Uterus (tissue), 4 donors: ENCODE results near the gene FAM81B. TPM values are rescaled to one million over a fixed set of nuclear protein-coding genes. Genes with fewer than 3 reads are reported as not detected.

Source experiments
- DNase-seq, 2 donors: peaks; one replicate each; pipeline ENCODE4 v3.0.0-alpha.2; 2019 to 2020
- H3K27ac ChIP-seq, 2 donors: fragments of 200-600 bp; sonication (generic); 1 replicate in 1 of 2; 2 replicates in 1 of 2; pipeline ENCODE4 v1.5.1; 2016 to 2018
- H3K27me3 ChIP-seq, 2 donors: fragments of 200-600 bp; sonication (generic); one replicate each; pipeline ENCODE4 v1.5.1; 2018 to 2019; ENCODE audit warnings: control low read depth in 1 of 2
- H3K36me3 ChIP-seq, 2 donors: fragments of 200-600 bp; sonication (generic); one replicate each; pipeline ENCODE4 v1.5.1; 2019; ENCODE audit warnings: control low read depth in 1 of 2
- H3K4me1 ChIP-seq, 2 donors: fragments of 200-600 bp; sonication (generic); one replicate each; pipeline ENCODE4 v1.5.1; 2018 to 2019; ENCODE audit warnings: control low read depth in 1 of 2
- H3K4me3 ChIP-seq, 2 donors: fragments of 200-600 bp; sonication (generic); 1 replicate in 1 of 2; 2 replicates in 1 of 2; pipeline ENCODE4 v1.5.1; 2018 to 2019; ENCODE audit warnings: mild to moderate bottlenecking in 1 of 2
- H3K9me3 ChIP-seq, 2 donors: fragments of 200-600 bp; sonication (generic); one replicate each; pipeline ENCODE4 v1.5.1; 2019; ENCODE audit warnings: control low read depth in 1 of 2
- CTCF ChIP-seq, 4 experiments: fragments of 200-600 bp in 2 of 4; fragments of 450-650 bp in 2 of 4; sonication (generic) in 2 of 4; IDR thresholded peaks; one replicate each; pipeline ENCODE4 v1.5.1; 2016 to 2019; ENCODE audit warnings: antibody characterized with exemption in 4 of 4, mild to moderate bottlenecking in 2 of 4, moderate library complexity in 1 of 4
- POLR2A ChIP-seq, 2 donors: fragments of 450-650 bp; IDR thresholded peaks; one replicate each; pipeline ENCODE4 v1.6.1; 2016; ENCODE audit warnings: antibody characterized with exemption in 2 of 2, mild to moderate bottlenecking in 1 of 2, moderate library complexity in 1 of 2
- intact Hi-C: fragments of 100-400 bp; cut with DNase I; formaldehyde crosslinking; loops from one replicate; pipeline ENCODE4 v1.15.1; 2023; ENCODE audit warnings: low total_unique reads
- total RNA-seq, 4 donors: library from RNA; depleted of rRNA in 3 of 4; stranded (reverse); fragments of >200 nt in 3 of 4; gene quantifications; one replicate each; pipeline versions ENCODE4 v1.1.0 to v1.2.4, GENCODE V29; 2014 to 2023
- donor health status: DM: yes; HTN: yes; CAD: no.

FAM81B gene
- total RNA-seq, 4 donors from 2014 or later = 6.5 TPM; not detected in 3

DNA sequence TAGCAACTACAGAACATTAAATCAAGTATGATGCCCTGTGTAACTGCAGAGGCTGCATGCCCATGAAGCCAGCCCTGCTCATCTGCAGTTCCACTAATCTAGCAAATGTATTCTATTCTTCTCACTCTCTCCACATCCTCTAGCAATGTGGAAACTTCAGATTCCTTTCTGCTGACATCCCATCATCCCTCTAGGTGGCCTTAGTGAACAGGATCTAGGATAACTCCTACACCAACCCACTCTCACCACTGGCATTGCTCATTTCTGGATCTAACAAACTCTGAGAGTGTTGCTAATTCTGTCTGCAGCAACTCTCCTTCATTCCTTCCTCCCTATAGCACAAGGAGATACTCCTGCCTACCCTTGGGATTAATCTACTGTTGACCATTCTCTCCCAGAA lies 80.8 kb downstream of the FAM81B start:
- Histone ChIP-seq H3K27ac (no peak overlapping the region), H3K36me3 (no peaks in the 10 kb centered on the region), H3K4me3 (no peak overlapping the region), H3K9me3 (no peaks in the 10 kb centered on the region), H3K27me3 (no peaks in the 10 kb centered on the region), H3K4me1 (no peaks in the 10 kb centered on the region)
- TF ChIP-seq CTCF (IDR thresholded peaks at IDR 0.05) (no peak), POLR2A (IDR thresholded peaks at IDR 0.05) (no peak)
- no peak for DNase-seq
- intact Hi-C loops = no loop called here

DNA sequence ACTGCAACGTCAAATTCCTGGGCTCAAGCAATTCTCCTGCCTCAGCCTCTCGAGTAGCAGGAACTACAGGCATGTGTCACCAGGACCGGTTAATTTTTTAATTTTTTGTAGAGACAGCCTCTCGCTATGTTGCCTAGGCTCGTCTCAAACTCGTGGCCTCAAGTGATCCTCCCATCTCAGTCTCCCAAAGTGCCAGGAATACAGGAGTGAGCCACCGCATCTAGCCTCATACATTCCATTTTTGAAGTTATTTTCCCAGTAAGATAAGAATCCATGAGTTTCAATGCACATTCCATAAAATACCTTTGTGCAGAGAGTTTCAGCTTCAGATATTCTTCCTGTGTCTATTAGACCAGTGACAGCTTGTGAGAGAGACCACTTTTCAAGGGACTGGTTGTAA lies 93.3 kb downstream of the FAM81B start:
- intact Hi-C loops = no loop called here
- Histone ChIP-seq H3K36me3 (no peaks in the 10 kb centered on the region), H3K27ac (no peak overlapping the region), H3K9me3 (peaks cover 0 to 11% of the 10 kb centered on the region in 2 donors), H3K27me3 (no peaks in the 10 kb centered on the region), H3K4me1 (no peaks in the 10 kb centered on the region), H3K4me3 (no peak overlapping the region)
- DNase-seq = no peak
- TF ChIP-seq POLR2A (IDR thresholded peaks at IDR 0.05) (no peak), CTCF (IDR thresholded peaks at IDR 0.05) (no peak)

DNA sequence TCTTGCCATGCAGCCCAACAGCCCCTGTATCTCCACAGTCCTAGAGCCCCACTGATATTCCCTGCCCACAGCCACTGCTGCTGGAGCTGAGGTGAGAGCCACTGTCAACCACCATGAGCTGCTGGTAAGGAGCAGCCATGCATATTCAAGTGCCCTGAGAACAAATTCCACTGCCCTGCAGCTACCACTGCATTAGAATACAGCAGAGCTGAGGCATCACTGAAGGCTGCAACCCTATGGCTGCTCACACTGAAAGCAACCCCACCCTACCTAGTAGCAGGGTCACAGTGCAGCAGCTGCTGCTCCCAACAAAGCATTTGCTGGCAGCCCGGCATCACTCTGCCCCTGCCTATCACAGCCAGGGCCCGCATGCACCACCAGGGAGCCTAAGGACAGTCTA lies 95.0 kb downstream of the FAM81B start:
- H3K4me1 ChIP-seq = no peaks in the 10 kb centered on the region
- H3K9me3 ChIP-seq = peaks cover 0 to 18% of the 10 kb centered on the region in 2 donors
- no peak for DNase-seq
- intact Hi-C loops = no loop called here
- H3K4me3 ChIP-seq = no peak overlapping the region
- H3K36me3 ChIP-seq = no peaks in the 10 kb centered on the region
- no peak for TF ChIP-seq POLR2A (IDR thresholded peaks at IDR 0.05)
- no peak for TF ChIP-seq CTCF (IDR thresholded peaks at IDR 0.05)
- no peaks in the 10 kb centered on the region for H3K27me3 ChIP-seq
- H3K27ac ChIP-seq = no peak overlapping the region

GRCh38 chr5:95487880-95488279 lies 96.7 kb downstream of the FAM81B start:
- TF ChIP-seq POLR2A (IDR thresholded peaks at IDR 0.05) (no peak), CTCF (IDR thresholded peaks at IDR 0.05) (no peak)
- Histone ChIP-seq H3K36me3 (no peaks in the 10 kb centered on the region), H3K4me1 (no peaks in the 10 kb centered on the region), H3K9me3 (peaks cover 0 to 18% of the 10 kb centered on the region in 2 donors), H3K4me3 (no peak overlapping the region), H3K27me3 (no peaks in the 10 kb centered on the region), H3K27ac (no peak overlapping the region)
- intact Hi-C loops = no loop called here
- DNase-seq = no peak

Other genes starting within 250 kb of the FAM81B start
- 100 to 1,000 TPM in 1 of 4 donors, 10 to 100 TPM in 3; 25.3 to 114 (median 27.6) TPM for gene MCTP1, start 106.3 kb upstream of the FAM81B start, total RNA-seq
- gene SKIC3, start 163.6 kb downstream of the FAM81B start, total RNA-seq = 100 to 1,000 TPM in 1 of 4 donors, 10 to 100 TPM in 3; 40.3 to 219 (median 90.6) TPM
- 10 to 100 TPM in 2 of 4 donors, 1 to 10 TPM in 2; 4.1 to 28.2 (median 12.9) TPM for gene ARSK, start 163.7 kb downstream of the FAM81B start, total RNA-seq
- gene GPR150, start 228.7 kb downstream of the FAM81B start, total RNA-seq = not detected